K562 (cell line): ENCODE data around the gene N4BP2. TPM values are rescaled to one million over a fixed set of nuclear protein-coding genes. Genes with fewer than 3 reads are reported as not detected.

Experiments used
- C11orf30 ChIP-seq: fragments of 450-650 bp; IDR thresholded peaks from 2 replicates; pipeline ENCODE4 v1.6.1; 2016; ENCODE audit warnings: low read depth, mild to moderate bottlenecking
- JUND ChIP-seq, 2 experiments: IDR thresholded peaks; 2 replicates in 1 of 2; 3 replicates in 1 of 2; pipeline ENCODE4 v1.6.1; 2011; ENCODE audit warnings: borderline replicate concordance in 2 of 2, low read depth in 2 of 2, low read length in 2 of 2, improper control_type of control experiment in 1 of 2, missing biosample characterization in 1 of 2, missing genetic modification characterization in 1 of 2, missing genetic modification reagents in 1 of 2
- MAFK ChIP-seq: IDR thresholded peaks from 2 replicates; pipeline ENCODE4 v1.6.1; 2011; ENCODE audit warnings: low read length, improper control_type of control experiment
- MEIS2 ChIP-seq: fragments of 450-650 bp; IDR thresholded peaks from 2 replicates; pipeline ENCODE4 v1.6.1; 2014; ENCODE audit warnings: mild to moderate bottlenecking; ENCODE audit not compliant: partially characterized antibody
- NFATC3 ChIP-seq: fragments of 450-650 bp; IDR thresholded peaks from 2 replicates; pipeline ENCODE4 v1.6.1; 2017; ENCODE audit warnings: mild to moderate bottlenecking
- NFIC ChIP-seq: fragments of 450-650 bp; IDR thresholded peaks from 2 replicates; pipeline ENCODE4 v1.6.1; 2017; ENCODE audit warnings: mild to moderate bottlenecking, inconsistent platforms
- NR2C1 ChIP-seq, 2 experiments: fragments of 450-650 bp; IDR thresholded peaks; 2 replicates each; pipeline ENCODE4 v1.6.1; 2017; ENCODE audit warnings: mild to moderate bottlenecking in 2 of 2, antibody characterized with exemption in 1 of 2, inconsistent platforms in 1 of 2, missing compliant biosample characterization in 1 of 2, missing genetic modification characterization in 1 of 2
- TBP ChIP-seq: optimal IDR thresholded peaks from 2 replicates; pipeline ENCODE3; 2011; ENCODE audit warnings: low read depth, low read length, improper control_type of control experiment
- TCFL5 ChIP-seq: fragments of 250-450 bp; sonication (Bioruptor Pico); conservative IDR thresholded peaks from 2 replicates; pipeline ENCODE4 v1.6.1; 2021; ENCODE audit warnings: mild to moderate bottlenecking, moderate library complexity, matching md5 sums
- TEAD1 ChIP-seq, 2 experiments: fragments of 450-650 bp in 1 of 2; sonication (generic) in 1 of 2; formaldehyde crosslinking; IDR thresholded peaks; 2 replicates each; pipeline versions ENCODE4 v1.4.0 to v1.8.0; 2020 to 2022; ENCODE audit warnings: mild to moderate bottlenecking in 2 of 2, missing genetic modification reagents in 1 of 2
- TEAD4 ChIP-seq, 2 experiments: sonication (generic) in 1 of 2; formaldehyde crosslinking in 1 of 2; IDR thresholded peaks; 2 replicates each; pipeline versions ENCODE4 v1.6.1 to v1.8.0; 2012 to 2022; ENCODE audit warnings: borderline replicate concordance in 1 of 2, inconsistent platforms in 1 of 2, low read length in 1 of 2, mild to moderate bottlenecking in 1 of 2, missing genetic modification reagents in 1 of 2
- ZNF124 ChIP-seq: sonication (generic); formaldehyde crosslinking; IDR thresholded peaks from 2 replicates; pipeline ENCODE4 v1.8.1; 2022; ENCODE audit warnings: missing genetic modification reagents
- ZNF140 ChIP-seq: fragments of 250-450 bp; sonication (Bioruptor Pico); IDR thresholded peaks from 2 replicates; pipeline ENCODE4 v1.8.0; 2021; ENCODE audit warnings: moderate library complexity, mild to moderate bottlenecking, inconsistent platforms
- ZNF3 ChIP-seq: fragments of 250-450 bp; sonication (Bioruptor Pico); IDR thresholded peaks from 2 replicates; pipeline ENCODE4 v1.5.0; 2021; ENCODE audit warnings: mild to moderate bottlenecking, moderate library complexity
- polyA plus RNA-seq, 8 experiments: library from polyadenylated mRNA; depleted of rRNA in 4 of 8; stranded (reverse) in 5 of 8; unstranded in 3 of 8; fragments of >200 nt; fragmentation: Nextera tagmentation in 2 of 8; fragmentation: Illumina TruSeq in 1 of 8; extraction: Ambion mirVana in 2 of 8; extraction: Trizol in 1 of 8; gene quantifications; 2 replicates each; pipeline versions ENCODE4 v1.2.1 to v1.2.3, GENCODE V29; 2011 to 2014; ENCODE audit warnings: inconsistent platforms in 1 of 8, missing spikeins in 1 of 8
- total RNA-seq, 7 experiments: library from RNA; depleted of rRNA in 6 of 7; stranded (reverse); fragments of >200 nt in 6 of 7; fragmentation: Illumina TruSeq in 2 of 7; extraction: Trizol in 2 of 7; gene quantifications; 2 replicates each; pipeline versions ENCODE4 v1.2.1 to v1.2.3, GENCODE V29; 2011 to 2021; ENCODE audit warnings: low replicate concordance in 1 of 7
- TF ChIP-seq, protein P1 (sequence below): fragments of 450-650 bp; IDR thresholded peaks from 2 replicates; pipeline ENCODE4 v1.6.1; 2017; ENCODE audit warnings: antibody characterized with exemption, mild to moderate bottlenecking

N4BP2 gene
- total and polyA plus RNA-seq, 9 of the 15 experiments (the other 6 are each of a cell fraction or from before 2014, with no cell fraction given), result 2.7 to 12.6 (median 7.6) TPM

DNA sequence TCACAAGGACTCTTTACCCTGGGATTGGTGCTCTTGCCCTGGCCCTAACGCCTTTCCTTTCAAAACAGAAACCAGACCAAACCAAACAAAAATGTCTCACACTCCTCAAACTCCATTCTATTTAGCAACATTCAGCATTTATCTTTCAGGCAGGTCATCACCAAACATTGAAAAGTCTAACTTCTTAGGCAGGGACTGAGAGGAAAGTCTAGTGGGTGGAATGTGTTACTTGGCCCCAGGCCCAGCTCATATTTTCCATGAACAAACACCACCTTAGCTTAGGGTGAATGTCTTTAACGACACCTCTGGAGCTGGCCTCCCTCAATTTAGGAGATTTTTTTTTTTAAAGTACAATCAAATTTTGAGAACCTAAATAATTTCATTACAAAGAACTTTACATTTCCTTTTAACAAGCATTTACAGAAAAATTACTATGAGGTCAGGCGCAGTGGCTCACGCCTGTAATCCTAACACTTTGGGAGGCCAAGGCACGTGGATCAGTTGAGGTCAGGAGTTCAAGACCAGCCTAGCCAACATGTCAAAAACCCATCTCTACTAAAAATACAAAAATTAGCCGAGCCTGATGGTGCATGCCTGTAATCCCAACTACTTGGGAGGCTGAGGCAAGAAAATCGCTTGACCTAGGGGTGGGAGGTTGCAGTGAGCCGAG lies 10.2 kb upstream of the N4BP2 start (continued):
- TF ChIP-seq TEAD1 (CRISPR knock-in tag; IDR thresholded peaks at IDR 0.05), result peak; percentile 68 to 85; a peak in 3 of 4 replicates
- TF ChIP-seq TCFL5 (CRISPR knock-in tag), result no peak
- TF ChIP-seq, protein P1, sequence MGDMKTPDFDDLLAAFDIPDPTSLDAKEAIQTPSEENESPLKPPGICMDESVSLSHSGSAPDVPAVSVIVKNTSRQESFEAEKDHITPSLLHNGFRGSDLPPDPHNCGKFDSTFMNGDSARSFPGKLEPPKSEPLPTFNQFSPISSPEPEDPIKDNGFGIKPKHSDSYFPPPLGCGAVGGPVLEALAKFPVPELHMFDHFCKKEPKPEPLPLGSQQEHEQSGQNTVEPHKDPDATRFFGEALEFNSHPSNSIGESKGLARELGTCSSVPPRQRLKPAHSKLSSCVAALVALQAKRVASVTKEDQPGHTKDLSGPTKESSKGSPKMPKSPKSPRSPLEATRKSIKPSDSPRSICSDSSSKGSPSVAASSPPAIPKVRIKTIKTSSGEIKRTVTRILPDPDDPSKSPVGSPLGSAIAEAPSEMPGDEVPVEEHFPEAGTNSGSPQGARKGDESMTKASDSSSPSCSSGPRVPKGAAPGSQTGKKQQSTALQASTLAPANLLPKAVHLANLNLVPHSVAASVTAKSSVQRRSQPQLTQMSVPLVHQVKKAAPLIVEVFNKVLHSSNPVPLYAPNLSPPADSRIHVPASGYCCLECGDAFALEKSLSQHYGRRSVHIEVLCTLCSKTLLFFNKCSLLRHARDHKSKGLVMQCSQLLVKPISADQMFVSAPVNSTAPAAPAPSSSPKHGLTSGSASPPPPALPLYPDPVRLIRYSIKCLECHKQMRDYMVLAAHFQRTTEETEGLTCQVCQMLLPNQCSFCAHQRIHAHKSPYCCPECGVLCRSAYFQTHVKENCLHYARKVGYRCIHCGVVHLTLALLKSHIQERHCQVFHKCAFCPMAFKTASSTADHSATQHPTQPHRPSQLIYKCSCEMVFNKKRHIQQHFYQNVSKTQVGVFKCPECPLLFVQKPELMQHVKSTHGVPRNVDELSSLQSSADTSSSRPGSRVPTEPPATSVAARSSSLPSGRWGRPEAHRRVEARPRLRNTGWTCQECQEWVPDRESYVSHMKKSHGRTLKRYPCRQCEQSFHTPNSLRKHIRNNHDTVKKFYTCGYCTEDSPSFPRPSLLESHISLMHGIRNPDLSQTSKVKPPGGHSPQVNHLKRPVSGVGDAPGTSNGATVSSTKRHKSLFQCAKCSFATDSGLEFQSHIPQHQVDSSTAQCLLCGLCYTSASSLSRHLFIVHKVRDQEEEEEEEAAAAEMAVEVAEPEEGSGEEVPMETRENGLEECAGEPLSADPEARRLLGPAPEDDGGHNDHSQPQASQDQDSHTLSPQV, result 0 out of 2 replicates have a peak, but pooled peaks have one; percentile 32
- no peak for TF ChIP-seq ZNF140 (CRISPR knock-in tag)
- peak; percentile 57; the same call in 1 of the 2 replicates for TF ChIP-seq JUND (IDR thresholded peaks at IDR 0.05; ENCODE audit: borderline replicate concordance, low read depth, low read length)
- peak; percentile 65; the same call in 2 of the 3 replicates for TF ChIP-seq JUND (tag; IDR thresholded peaks at IDR 0.05; ENCODE audit: borderline replicate concordance, low read depth, low read length)
- 0 out of 2 replicates have a peak, but pooled peaks have one; percentile 47 for TF ChIP-seq NFATC3
- peak; percentile 43; the same call in 1 of the 2 replicates for TF ChIP-seq TEAD4 (IDR thresholded peaks at IDR 0.05; ENCODE audit: low read length)
- TF ChIP-seq TEAD4 (CRISPR knock-in tag; IDR thresholded peaks at IDR 0.05; ENCODE audit: borderline replicate concordance), result no peak
- no peak for TF ChIP-seq ZNF124 (CRISPR knock-in tag)
- TF ChIP-seq TBP, result peak; percentile 22
- TF ChIP-seq NFIC, result peak; percentile 62; the same call in 1 of the 2 replicates
- peak; percentile 35 for TF ChIP-seq MEIS2
- 0 out of 2 replicates have a peak, but pooled peaks have one; percentile 13 for TF ChIP-seq NR2C1 (IDR thresholded peaks at IDR 0.05)
- no peak for TF ChIP-seq NR2C1 (tag; IDR thresholded peaks at IDR 0.05)
- TF ChIP-seq MAFK, result peak; percentile 35; the same call in 1 of the 2 replicates
- TF ChIP-seq C11orf30, result peak; percentile 65
- TF ChIP-seq ZNF3 (CRISPR knock-in tag), result no peak
